ENCODE results near the gene TBC1D30. TPM values are rescaled to one million over a fixed set of nuclear protein-coding genes. Genes with fewer than 3 reads are reported as not detected.

Gene TBC1D30
- total and polyA plus RNA-seq, 11 donors: 0.15 to 2.9 (median 0.67) TPM

GRCh38 chr12:64806173-64806572 lies 18.3 kb upstream of the TBC1D30 start:
- no peak for ATAC-seq
- peaks cover 0 to 7% (median 0%) of the 10 kb centered on the region in 12 donors for H3K4me1 ChIP-seq
- H3K4me3 ChIP-seq: no peak overlapping the region
- TF ChIP-seq POLR2A (IDR thresholded peaks at IDR 0.05): no peak
- TF ChIP-seq CTCF (IDR thresholded peaks at IDR 0.05): no peak
- WGBS, 4 donors: 81 to 92% (median 89%) methylated on average over 2 of the region's 2 CpGs
- DNase-seq: no peak
- H3K27me3 ChIP-seq: peaks cover 0 to 6% (median 0%) of the 10 kb centered on the region in 9 donors
- no peak overlapping the region for H3K27ac ChIP-seq
- intact Hi-C loops (cut with DNase I): loop anchor here in 2 of 10 donors (10.0 kb wide), 1 partner anchor 319 kb away; the partner anchor contains the start of gene WIF1 (in 2 of the 2)
- no peaks in the 10 kb centered on the region for H3K36me3 ChIP-seq
- no peaks in the 10 kb centered on the region for H3K9me3 ChIP-seq

GRCh38 chr12:64806593-64807460 lies 17.6 kb upstream of the TBC1D30 start:
- TF ChIP-seq POLR2A (IDR thresholded peaks at IDR 0.05) (no peak), CTCF (IDR thresholded peaks at IDR 0.05) (no peak)
- WGBS, 4 donors: 81 to 88% (median 85%) methylated on average over 7 of the region's 7 CpGs
- no peak for DNase-seq

GRCh38 chr12:64808110-64808509 lies 16.3 kb upstream of the TBC1D30 start:
- Histone ChIP-seq H3K4me1 (peaks cover 0 to 6% (median 0%) of the 10 kb centered on the region in 12 donors), H3K27me3 (peaks cover 0 to 6% (median 0%) of the 10 kb centered on the region in 9 donors), H3K9me3 (no peaks in the 10 kb centered on the region), H3K36me3 (no peaks in the 10 kb centered on the region), H3K4me3 (no peak overlapping the region), H3K27ac (no peak overlapping the region)
- no peak for DNase-seq
- intact Hi-C loops (cut with DNase I): loop anchor here in 2 of 10 donors (10.0 kb wide), 1 partner anchor 317 kb away; the partner anchor contains the start of gene WIF1 (in 2 of the 2)
- ATAC-seq: peak in 1 of 4 donors; percentile 38
- WGBS, 4 donors: 24 to 29% (median 27%) methylated on average over 5 of the region's 5 CpGs
- TF ChIP-seq POLR2A (IDR thresholded peaks at IDR 0.05): no peak
- TF ChIP-seq CTCF (IDR thresholded peaks at IDR 0.05): no peak

More at GRCh38 chr12:64806593-64807460, 17.6 kb upstream of the TBC1D30 start:
- H3K27me3 ChIP-seq: peaks cover 0 to 6% (median 0%) of the 10 kb centered on the region in 9 donors
- no peaks in the 10 kb centered on the region for H3K36me3 ChIP-seq
- H3K4me3 ChIP-seq: no peak overlapping the region
- no peaks in the 10 kb centered on the region for H3K9me3 ChIP-seq
- intact Hi-C loops (cut with DNase I): loop anchor here in 2 of 10 donors (10.0 kb wide), 1 partner anchor 318 kb away; the partner anchor contains the start of gene WIF1 (in 2 of the 2)
- H3K4me1 ChIP-seq: peaks cover 0 to 6% (median 0%) of the 10 kb centered on the region in 12 donors
- H3K27ac ChIP-seq: no peak overlapping the region
- ATAC-seq: no peak

- DNase-seq (no peak), ATAC-seq (no peak)
- Histone ChIP-seq H3K27me3 (no peaks in the 10 kb centered on the region), H3K4me3 (no peak overlapping the region), H3K9me3 (no peaks in the 10 kb centered on the region), H3K36me3 (no peaks in the 10 kb centered on the region), H3K27ac (no peak overlapping the region), H3K4me1 (peaks cover 0 to 6% (median 0%) of the 10 kb centered on the region in 12 donors)
- intact Hi-C loops (cut with DNase I): no loop called here
- WGBS, 4 donors: 83 to 92% (median 87%) methylated on average over 1 of the region's 1 CpG
- no peak for TF ChIP-seq CTCF (IDR thresholded peaks at IDR 0.05)
- TF ChIP-seq POLR2A (IDR thresholded peaks at IDR 0.05): no peak
These were observed 13.6 kb upstream of the TBC1D30 start for GRCh38 chr12:64810831-64811230.
